Measurements from ENCODE around the gene ZBTB7C.

The ZBTB7C gene

DNA sequence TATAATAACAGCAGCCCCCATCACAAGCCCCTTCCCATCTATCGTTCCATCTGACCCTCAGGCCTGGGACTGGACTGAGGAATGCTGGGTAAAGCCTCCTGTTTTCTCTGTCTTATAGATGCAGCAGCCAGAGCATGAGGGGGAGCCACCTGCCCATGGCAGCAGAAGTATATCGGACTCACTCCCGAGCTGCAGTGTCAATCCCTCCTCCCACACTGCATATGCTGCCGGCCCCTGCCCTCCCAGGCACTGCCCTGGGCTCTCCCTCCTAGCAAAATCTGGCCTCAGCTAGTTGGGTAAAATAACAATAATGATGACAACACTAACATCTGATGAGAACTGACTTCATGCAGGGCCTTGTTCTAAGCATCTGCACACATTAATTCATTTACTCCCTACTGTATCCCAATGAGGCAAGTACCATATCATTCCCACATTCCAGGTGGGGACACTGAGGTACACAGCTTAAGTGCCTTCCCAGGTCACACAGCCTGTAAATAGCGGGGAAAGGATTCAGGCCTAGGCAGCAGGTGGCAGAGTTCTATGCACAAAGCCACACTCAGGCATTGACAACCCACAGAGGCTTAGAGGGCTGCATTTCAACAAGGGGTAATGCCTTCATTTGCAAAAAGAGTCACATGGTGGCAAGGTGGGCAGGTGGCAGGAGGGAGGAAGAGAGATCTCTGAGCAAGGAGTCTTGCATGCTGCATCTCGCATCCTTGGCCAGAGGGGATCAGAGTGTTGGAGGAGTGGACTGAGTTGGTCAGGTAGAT lies 190.0 kb downstream of the ZBTB7C start:
- no peak for TF ChIP-seq CTCF (IDR thresholded peaks at IDR 0.05; ENCODE audit: extremely low read depth, missing control alignments)
- DNase-seq (ENCODE audit: low spot score) = no peak

- no peak for TF ChIP-seq CTCF (IDR thresholded peaks at IDR 0.05; ENCODE audit: extremely low read depth, missing control alignments)
- DNase-seq (ENCODE audit: low spot score) = no peak
Observed at GRCh38 chr18:48218285-48219022, 190.7 kb downstream of the ZBTB7C start.

- no peak for TF ChIP-seq CTCF (IDR thresholded peaks at IDR 0.05; ENCODE audit: extremely low read depth, missing control alignments)
- DNase-seq (ENCODE audit: low spot score) = no peak
Observed at GRCh38 chr18:48217258-48218250, 191.6 kb downstream of the ZBTB7C start.

- TF ChIP-seq CTCF (IDR thresholded peaks at IDR 0.05; ENCODE audit: extremely low read depth, missing control alignments) = no peak
- DNase-seq (ENCODE audit: low spot score) = no peak
Observed at GRCh38 chr18:48216639-48217257, 192.4 kb downstream of the ZBTB7C start.

DNA sequence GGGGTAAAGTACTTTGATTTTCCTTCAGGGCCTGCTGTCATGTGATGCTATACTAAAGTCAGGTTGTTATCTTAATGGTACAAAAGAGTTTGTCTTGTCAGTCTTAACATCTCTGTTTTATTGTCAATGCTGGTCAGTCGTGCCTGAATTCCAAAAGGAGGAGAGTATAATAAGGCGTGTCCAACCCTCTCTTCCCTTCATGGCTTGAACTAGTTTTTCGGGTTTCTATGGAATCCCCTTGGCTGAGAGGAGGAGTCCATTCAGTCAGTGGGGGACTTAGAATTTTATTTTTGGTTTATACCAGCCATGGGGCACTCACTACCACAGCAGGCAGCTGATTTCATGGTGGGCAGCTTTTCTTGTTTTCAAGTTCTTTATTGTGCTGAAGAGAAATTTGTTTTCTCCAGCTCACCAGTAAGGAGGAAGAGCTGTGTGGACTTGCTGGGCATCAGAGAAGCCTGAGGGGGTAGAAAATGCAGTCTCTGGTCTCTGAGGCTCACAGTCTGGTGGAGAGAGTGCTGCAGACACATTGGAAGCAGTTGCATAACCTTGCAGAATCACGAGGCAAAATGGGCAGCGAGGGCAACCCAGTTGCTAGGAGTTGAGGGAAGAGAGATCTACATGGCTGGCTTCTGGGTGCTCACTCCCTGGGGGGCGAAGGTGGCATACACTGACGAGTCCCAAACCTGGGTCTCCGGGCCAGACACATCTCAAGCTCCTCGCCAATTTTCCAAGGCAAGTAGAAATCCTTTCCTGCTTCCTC lies 193.1 kb downstream of the ZBTB7C start:
- TF ChIP-seq CTCF (IDR thresholded peaks at IDR 0.05; ENCODE audit: extremely low read depth, missing control alignments) = no peak
- DNase-seq (ENCODE audit: low spot score) = no peak

DNA sequence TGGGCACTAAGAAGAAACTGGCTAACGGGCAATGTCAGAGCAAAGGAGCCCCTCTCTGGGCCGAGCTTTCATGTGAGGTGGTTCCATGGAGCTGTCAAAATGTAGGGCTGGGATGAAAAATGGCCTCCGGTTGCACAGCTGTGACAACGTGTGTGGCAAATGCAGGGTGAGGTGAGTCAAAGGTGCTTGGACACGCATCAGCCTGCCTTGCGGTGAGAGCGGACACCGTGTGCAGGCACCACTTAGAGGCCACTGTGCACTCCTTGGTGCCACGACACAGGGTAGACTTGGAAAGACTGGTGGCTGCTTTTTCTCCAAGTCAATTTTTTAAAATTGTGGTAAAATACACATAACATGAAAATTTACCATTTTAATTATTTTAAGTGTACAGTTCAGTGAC lies 195.4 kb downstream of the ZBTB7C start:
- no peak for DNase-seq (ENCODE audit: low spot score)
- TF ChIP-seq CTCF (IDR thresholded peaks at IDR 0.05; ENCODE audit: extremely low read depth, missing control alignments) = no peak
